H1 (cell line): ENCODE data around the gene ITPR3. TPM values are rescaled to one million over a fixed set of nuclear protein-coding genes. Genes with fewer than 3 reads are reported as not detected.

Source experiments
- CTCF ChIA-PET: fragments of 300-600 bp; sonication (Branson Sonifier 250); formaldehyde crosslinking; loops from one replicate; lab custom pipeline; 2021; ENCODE audit not compliant: partially characterized antibody; lab: Charles Lee
- POLR2A ChIA-PET: fragments of 300-600 bp; sonication (Branson Sonifier 250); formaldehyde crosslinking; loops from one replicate; lab custom pipeline; 2021; ENCODE audit warnings: inconsistent platforms; ENCODE audit not compliant: partially characterized antibody; lab: Charles Lee
- DNase-seq, 2 experiments: peaks; one replicate each; pipeline versions ENCODE4 v3.0.0 to v3.0.0-alpha.2; 2010 to 2022; ENCODE audit warnings: low spot score in 2 of 2, low read depth in 1 of 2, mixed read lengths in 1 of 2
- FAIRE-seq: peaks from 2 replicates; lab custom pipeline; 2011; peaks lifted over from hg19 to GRCh38; lab: Jason Lieb, UNC
- H2AFZ ChIP-seq: 2 replicates; pipeline ENCODE4 v1.8.1; 2012; ENCODE audit warnings: low read length, inconsistent platforms
- H2AK5ac ChIP-seq: 2 replicates; pipeline ENCODE4 v1.6.1; 2013; ENCODE audit warnings: low read depth, low read length
- H2BK120ac ChIP-seq: replicated peaks from 2 replicates; pipeline ENCODE3; 2013; ENCODE audit warnings: low read depth, low read length, inconsistent platforms
- H2BK12ac ChIP-seq: 2 replicates; pipeline ENCODE4 v1.6.1; 2013; ENCODE audit warnings: low read depth, low read length
- H2BK15ac ChIP-seq: 2 replicates; pipeline ENCODE4 v1.6.1; 2013; ENCODE audit warnings: low read length
- H2BK20ac ChIP-seq: 2 replicates; pipeline ENCODE4 v1.6.1; 2013; ENCODE audit warnings: low read length
- H2BK5ac ChIP-seq: 2 replicates; pipeline ENCODE4 v1.6.1; 2013; ENCODE audit warnings: low read depth, low read length
- H3K14ac ChIP-seq: 2 replicates; pipeline ENCODE4 v1.6.1; 2013; ENCODE audit warnings: inconsistent platforms; ENCODE audit not compliant: insufficient read length
- H3K18ac ChIP-seq: 2 replicates; pipeline ENCODE4 v1.6.1; 2013; ENCODE audit warnings: low read length; ENCODE audit errors: extremely low read depth
- H3K23ac ChIP-seq: 2 replicates; pipeline ENCODE4 v1.6.1; 2013; ENCODE audit warnings: inconsistent platforms; ENCODE audit not compliant: insufficient read length
- H3K23me2 ChIP-seq: 2 replicates; pipeline ENCODE4 v1.6.1; 2013; ENCODE audit warnings: low read depth, low read length
- H3K27ac ChIP-seq: 2 replicates; pipeline ENCODE4 v1.6.1; 2011; ENCODE audit warnings: low read depth, low read length, inconsistent platforms
- H3K27me3 ChIP-seq, 4 experiments: replicated peaks in 1 of 4; 1 replicate in 1 of 4; 2 replicates in 3 of 4; pipeline versions ENCODE4 v1.6.1 to v1.8.1; 2011 to 2013; ENCODE audit warnings: low read length in 3 of 4, mild to moderate bottlenecking in 3 of 4, inconsistent platforms in 2 of 4, mixed read lengths in 2 of 4, moderate library complexity in 1 of 4; ENCODE audit not compliant: control insufficient read depth in 3 of 4, insufficient read depth in 3 of 4; ENCODE audit errors: extremely low read depth in 1 of 4
- H3K36me3 ChIP-seq, 4 experiments: 2 replicates each; pipeline versions ENCODE4 v1.6.1 to v1.8.1; 2011 to 2013; ENCODE audit warnings: mild to moderate bottlenecking in 4 of 4, low read length in 3 of 4, moderate library complexity in 2 of 4, control low read depth in 1 of 4, inconsistent platforms in 1 of 4; ENCODE audit not compliant: insufficient read depth in 4 of 4, control insufficient read depth in 2 of 4
- H3K4ac ChIP-seq: replicated peaks from 2 replicates; pipeline ENCODE3; 2013; ENCODE audit warnings: low read length, low read depth, mixed read lengths, inconsistent platforms; ENCODE audit not compliant: insufficient read length
- H3K4me1 ChIP-seq, 4 experiments: replicated peaks in 1 of 4; 1 replicate in 1 of 4; 2 replicates in 3 of 4; pipeline versions ENCODE4 v1.6.1 to v1.8.1; 2011 to 2013; ENCODE audit warnings: low read length in 3 of 4, inconsistent platforms in 2 of 4, mixed read lengths in 1 of 4; ENCODE audit not compliant: insufficient read depth in 4 of 4, control insufficient read depth in 3 of 4
- H3K4me2 ChIP-seq, 2 experiments: 2 replicates each; pipeline versions ENCODE4 v1.6.1 to v1.8.1; 2011 to 2013; ENCODE audit warnings: low read depth in 2 of 2, low read length in 2 of 2, control low read depth in 1 of 2, inconsistent platforms in 1 of 2, mild to moderate bottlenecking in 1 of 2; ENCODE audit not compliant: insufficient read depth in 1 of 2
- H3K4me3 ChIP-seq, 4 experiments: fragments of 200-600, 300-600 bp in 1 of 4; sonication (generic), shearing (Covaris generic), sonication (Bioruptor Twin) in 1 of 4; 2 replicates each; pipeline versions ENCODE4 v1.5.1 to v1.8.1; 2011 to 2016; ENCODE audit warnings: low read length in 4 of 4, low read depth in 3 of 4, control low read depth in 2 of 4, inconsistent platforms in 2 of 4, mild to moderate bottlenecking in 2 of 4, mixed read lengths in 1 of 4, moderate library complexity in 1 of 4; ENCODE audit not compliant: insufficient read depth in 2 of 4; ENCODE audit errors: extremely low read depth in 1 of 4
- H3K56ac ChIP-seq: replicated peaks from 2 replicates; pipeline ENCODE3; 2013; ENCODE audit warnings: low read depth, mild to moderate bottlenecking, mixed read lengths, low read length, inconsistent platforms; ENCODE audit not compliant: insufficient read length
- H3K79me1 ChIP-seq: 2 replicates; pipeline ENCODE4 v1.6.1; 2013; ENCODE audit warnings: low read depth, low read length, control low read depth
- H3K79me2 ChIP-seq, 2 experiments: 2 replicates each; pipeline versions ENCODE4 v1.6.1 to v1.8.1; 2012 to 2013; ENCODE audit warnings: low read length in 2 of 2, mild to moderate bottlenecking in 2 of 2, inconsistent platforms in 1 of 2; ENCODE audit not compliant: insufficient read depth in 2 of 2, control insufficient read depth in 1 of 2
- H3K9ac ChIP-seq, 4 experiments: replicated peaks in 1 of 4; 1 replicate in 1 of 4; 2 replicates in 3 of 4; pipeline versions ENCODE4 v1.6.1 to v1.8.1; 2011 to 2013; ENCODE audit warnings: low read depth in 3 of 4, low read length in 3 of 4, control low read depth in 2 of 4, mild to moderate bottlenecking in 2 of 4, moderate library complexity in 2 of 4, inconsistent platforms in 1 of 4; ENCODE audit errors: extremely low read depth in 1 of 4
- H3K9me3 ChIP-seq, 2 experiments: 2 replicates each; pipeline versions ENCODE4 v1.6.1 to v1.8.1; 2012 to 2013; ENCODE audit warnings: mild to moderate bottlenecking in 2 of 2, moderate library complexity in 2 of 2, control low read depth in 1 of 2, inconsistent platforms in 1 of 2, low read depth in 1 of 2, low read length in 1 of 2, mixed read lengths in 1 of 2; ENCODE audit not compliant: insufficient read depth in 2 of 2
- H4K20me1 ChIP-seq, 2 experiments: replicated peaks in 1 of 2; 2 replicates each; pipeline versions ENCODE3 to v1.8.1; 2011 to 2013; ENCODE audit warnings: inconsistent platforms in 2 of 2, low read length in 2 of 2, mild to moderate bottlenecking in 1 of 2; ENCODE audit not compliant: insufficient read depth in 2 of 2, control insufficient read depth in 1 of 2
- H4K5ac ChIP-seq: 2 replicates; pipeline ENCODE4 v1.6.1; 2013; ENCODE audit warnings: low read length, low read depth, mixed read lengths, inconsistent platforms; ENCODE audit not compliant: insufficient read length
- H4K8ac ChIP-seq: 2 replicates; pipeline ENCODE4 v1.8.0; 2013; ENCODE audit warnings: mild to moderate bottlenecking, moderate library complexity, low read length, inconsistent platforms; ENCODE audit not compliant: insufficient read depth; ENCODE audit errors: extremely low read depth
- H4K91ac ChIP-seq: replicated peaks from 2 replicates; pipeline ENCODE3; 2013; ENCODE audit warnings: low read length, mixed read lengths, inconsistent platforms; ENCODE audit not compliant: insufficient read length
- POU5F1 ChIP-seq: IDR thresholded peaks from 2 replicates; pipeline ENCODE4 v1.6.1; 2011; ENCODE audit warnings: low read depth, mild to moderate bottlenecking, low read length, moderate library complexity
- TBP ChIP-seq: IDR thresholded peaks from 2 replicates; pipeline ENCODE4 v1.6.1; 2011; ENCODE audit warnings: low read depth, low read length, improper control_type of control experiment
- WGBS, 2 experiments: shearing (Covaris generic) in 1 of 2; methylation state at CpG; one replicate each; pipeline versions ENCODE4 v1.1.6 to v1.1.7; 2013 to 2015; ENCODE audit warnings: low lambda C conversion rate in 2 of 2, mixed read lengths in 2 of 2, inconsistent platforms in 1 of 2, low coverage in 1 of 2, missing lambda C conversion rate in 1 of 2; ENCODE audit not compliant: insufficient replicate concordance in 2 of 2, insufficient coverage in 1 of 2, insufficient read length in 1 of 2; ENCODE audit errors: extremely low coverage in 1 of 2, missing lambda C conversion rate in 1 of 2; 5-methylcytosine and 5-hydroxymethylcytosine counted together
- polyA plus RNA-seq, 7 experiments: library from polyadenylated mRNA; depleted of rRNA in 3 of 7; stranded (reverse) in 5 of 7; unstranded in 2 of 7; fragments of >200 nt in 5 of 7; fragments of 200-250 nt in 2 of 7; gene quantifications; 1 replicate in 5 of 7; 2 replicates in 1 of 7; 4 replicates in 1 of 7; pipeline versions ENCODE4 v1.2.1 to v1.2.3, GENCODE V29; 2011 to 2013; ENCODE audit warnings: missing spikeins in 2 of 7, mixed read lengths in 2 of 7
- total RNA-seq: library from RNA; stranded (reverse); fragmentation: NEBNext Ultra II Directional; extraction: Animal tissue kit (Norgen Biotek cat#: 25700); gene quantifications from 2 replicates; pipeline ENCODE4 v1.2.1, GENCODE V29; 2021

The ITPR3 gene
- total and polyA plus RNA-seq, 2 of the 8 experiments (the other 6 are each of a cell fraction or from before 2014, with no cell fraction given) = 29.1 to 45.7 TPM

- POLR2A ChIA-PET = interaction anchor here (1.1 to 1.5 kb wide), 2 partner anchors 18 to 40 kb away, joined by 3 to 5 read pairs; no protein-coding TSS in a partner anchor
- H3K18ac ChIP-seq = no peak overlapping the region
- no peak overlapping the region for H3K4me2 ChIP-seq
- no peak overlapping the region for H3K14ac ChIP-seq
- no peak overlapping the region for H2BK15ac ChIP-seq
- no peak overlapping the region for H2BK5ac ChIP-seq
- H3K9ac ChIP-seq = no peak overlapping the region
- no peak overlapping the region for H4K5ac ChIP-seq
- no peak overlapping the region for H2BK20ac ChIP-seq
- no peak overlapping the region for H2BK120ac ChIP-seq
- no peak overlapping the region for H2AK5ac ChIP-seq
- TF ChIP-seq POU5F1 = no peak
- TF ChIP-seq TBP = no peak
- TF ChIP-seq, all 59 proteins: peak for 0
- FAIRE-seq = no peak
- H3K27ac ChIP-seq = 0 out of 2 replicates have a peak overlapping the region, but pooled peaks have one; percentile 42
- no peaks in the 10 kb centered on the region for H3K79me2 ChIP-seq
- H3K27me3 ChIP-seq = no peaks in the 10 kb centered on the region
- H2BK12ac ChIP-seq = no peak overlapping the region
- peaks cover 7 to 26% (median 25%) of the 10 kb centered on the region in 4 experiments for H3K36me3 ChIP-seq
- no peak for DNase-seq
- no peak overlapping the region for H3K23ac ChIP-seq
- CTCF ChIA-PET = interaction anchor here (1.0 to 1.5 kb wide), 5 partner anchors 13 to 92 kb away, joined by 3 to 8 read pairs (median 6); no protein-coding TSS in a partner anchor
- no peak overlapping the region for H3K4ac ChIP-seq
- no peak overlapping the region for H3K4me3 ChIP-seq
- H3K56ac ChIP-seq = no peak overlapping the region
- no peaks in the 10 kb centered on the region for H3K23me2 ChIP-seq
- no peak overlapping the region for H4K8ac ChIP-seq
- H4K20me1 ChIP-seq = peaks cover 0 to 10% of the 10 kb centered on the region in 2 experiments
- no peaks in the 10 kb centered on the region for H3K4me1 ChIP-seq
- H2AFZ ChIP-seq = no peak overlapping the region
- 86% methylated on average over 8 of the region's 8 CpGs; no CpG with 5 or more reads in 1 of the 2 experiments for WGBS, 2 experiments
- no peaks in the 10 kb centered on the region for H3K9me3 ChIP-seq
- no peak overlapping the region for H4K91ac ChIP-seq
- no peaks in the 10 kb centered on the region for H3K79me1 ChIP-seq
These were observed 56.1 kb downstream of the ITPR3 start for GRCh38 chr6:33677143-33677660.
